GM12878 (cell line): ENCODE results near the gene CBLN3. TPM values are rescaled to one million over a fixed set of nuclear protein-coding genes. Genes with fewer than 3 reads are reported as not detected.

Experiments
- ATAC-seq: fragments of 200-7000 bp; cut with Tn5 transposase; 3 replicates; pipeline ENCODE4 v1.9.1; 2020; ENCODE audit warnings: mild to moderate bottlenecking, moderate library complexity
- BruUV-seq: library from RNA; stranded (reverse); fragments of 400-500 nt; replicated peaks from 2 replicates; lab custom pipeline; 2021; lab: Mats Ljungman, UMichigan
- CTCF ChIA-PET: fragments of 300-600 bp; sonication (Branson Sonifier 250); formaldehyde crosslinking; extraction: SDS; loops from one replicate; lab custom pipeline; 2021; ENCODE audit warnings: inconsistent platforms; lab: Yijun Ruan, JAX
- POLR2A ChIA-PET: fragments of 350-600 bp; formaldehyde crosslinking; extraction: SDS; loops from one replicate; lab custom pipeline; 2021; ENCODE audit warnings: inconsistent platforms; lab: Charles Lee
- RAD21 ChIA-PET: fragments of 300-600 bp; sonication (Branson Sonifier 250); formaldehyde crosslinking; loops from one replicate; lab custom pipeline; 2023; ENCODE audit warnings: antibody characterized with exemption; ENCODE audit not compliant: unreplicated experiment; lab: Charles Lee
- SMC1A ChIA-PET: fragments of 300-600 bp; sonication (Branson Sonifier 250); formaldehyde crosslinking; loops from one replicate; lab custom pipeline; 2023; ENCODE audit not compliant: unreplicated experiment, uncharacterized antibody; lab: Charles Lee
- DNase-seq: peaks from one replicate; pipeline ENCODE4 v3.0.0-alpha.2; 2011; ENCODE audit warnings: low read depth, low spot score
- FAIRE-seq: peaks from 3 replicates; lab custom pipeline; 2011; peaks lifted over from hg19 to GRCh38; lab: Jason Lieb, UNC
- H2AFZ ChIP-seq: 2 replicates; pipeline ENCODE4 v1.6.0; 2011; ENCODE audit warnings: low read depth, low read length, control low read depth; ENCODE audit not compliant: control insufficient read depth
- H3K27ac ChIP-seq: 2 replicates; pipeline ENCODE4 v1.5.1; 2011; ENCODE audit warnings: control low read depth; ENCODE audit not compliant: control insufficient read depth, insufficient read depth
- H3K27me3 ChIP-seq, 2 experiments: replicated peaks in 1 of 2; 2 replicates each; pipeline versions ENCODE4 v1.6.0 to v1.6.1; 2011; ENCODE audit warnings: low read length in 1 of 2; ENCODE audit not compliant: control insufficient read depth in 2 of 2, insufficient read depth in 2 of 2
- H3K36me3 ChIP-seq, 2 experiments: 2 replicates each; pipeline ENCODE4 v1.5.1; 2011; ENCODE audit warnings: low read length in 1 of 2; ENCODE audit not compliant: control insufficient read depth in 2 of 2, insufficient read depth in 2 of 2
- H3K4me1 ChIP-seq: 2 replicates; pipeline ENCODE4 v1.6.1; 2011; ENCODE audit warnings: mild to moderate bottlenecking, low read length, moderate library complexity, mixed read lengths; ENCODE audit not compliant: control insufficient read depth, insufficient read depth
- H3K4me2 ChIP-seq: 2 replicates; pipeline ENCODE4 v1.6.0; 2011; ENCODE audit warnings: control low read depth; ENCODE audit not compliant: control insufficient read depth, insufficient read depth
- H3K4me3 ChIP-seq: fragments of 200-600 bp; sonication (generic); 2 replicates; pipeline ENCODE4 v1.5.1; 2016
- H3K79me2 ChIP-seq: 2 replicates; pipeline ENCODE4 v1.6.0; 2011; ENCODE audit warnings: low read length; ENCODE audit not compliant: control insufficient read depth, insufficient read depth
- H3K9ac ChIP-seq: 2 replicates; pipeline ENCODE4 v1.8.0; 2011; ENCODE audit warnings: low read length, control low read depth, mixed read lengths; ENCODE audit not compliant: control insufficient read depth, insufficient read depth
- H3K9me3 ChIP-seq: replicated peaks from 3 replicates; pipeline ENCODE4 v1.5.1; 2011; ENCODE audit warnings: mild to moderate bottlenecking, low read length; ENCODE audit not compliant: control insufficient read depth, insufficient read depth
- H4K20me1 ChIP-seq: 2 replicates; pipeline ENCODE4 v1.6.0; 2011; ENCODE audit not compliant: control insufficient read depth, insufficient read depth
- CBFB ChIP-seq: IDR thresholded peaks from 2 replicates; pipeline ENCODE4 v1.6.1; 2016; ENCODE audit warnings: antibody characterized with exemption, low read depth
- CTCF ChIP-seq, 3 experiments: IDR thresholded peaks in 2 of 3; conservative IDR thresholded peaks in 1 of 3; 2 replicates each; pipeline ENCODE4 v1.5.1; 2011; ENCODE audit warnings: low read depth in 3 of 3, low read length in 3 of 3, mild to moderate bottlenecking in 3 of 3, control low read depth in 2 of 3, moderate library complexity in 2 of 3, inconsistent platforms in 1 of 3, mixed read lengths in 1 of 3; ENCODE audit not compliant: control insufficient read depth in 2 of 3, insufficient read depth in 1 of 3; ENCODE audit errors: extremely low read depth in 1 of 3
- HSF1 ChIP-seq: fragments of 150-350 bp; IDR thresholded peaks from 2 replicates; pipeline ENCODE4 v1.6.1; 2014; ENCODE audit warnings: mild to moderate bottlenecking, low read depth, low read length
- MTA3 ChIP-seq: IDR thresholded peaks from 2 replicates; pipeline ENCODE4 v1.6.1; 2012; ENCODE audit warnings: low read length, inconsistent platforms, borderline replicate concordance
- PBX3 ChIP-seq: IDR thresholded peaks from 2 replicates; pipeline ENCODE4 v1.6.1; 2011; ENCODE audit warnings: mild to moderate bottlenecking, low read depth, low read length, moderate library complexity; ENCODE audit not compliant: insufficient replicate concordance
- TBL1XR1 ChIP-seq: IDR thresholded peaks from 2 replicates; pipeline ENCODE4 v1.6.1; 2012; ENCODE audit warnings: low read depth, low read length, improper control_type of control experiment
- WGBS: methylation state at CpG from one replicate; pipeline ENCODE4 v1.1.6; 2016; ENCODE audit warnings: low lambda C conversion rate; ENCODE audit not compliant: insufficient replicate concordance, insufficient coverage; ENCODE audit errors: missing lambda C conversion rate; 5-methylcytosine and 5-hydroxymethylcytosine counted together
- in situ Hi-C: fragments of 300-500 bp; cut with MboI; formaldehyde crosslinking; loops from 9 replicates; pipeline ENCODE4 v1.14.3; 2018; ENCODE audit warnings: mixed read lengths
- intact Hi-C: fragments of 100-400 bp; cut with micrococcal nuclease; formaldehyde crosslinking; loops from one replicate; pipeline ENCODE4 v1.14.2; 2022; ENCODE audit not compliant: unreplicated experiment
- polyA plus RNA-seq, 11 experiments: library from polyadenylated mRNA; depleted of rRNA in 4 of 11; unstranded in 6 of 11; stranded (reverse) in 5 of 11; fragments of >200 nt; fragmentation: Nextera tagmentation in 4 of 11; fragmentation: Illumina TruSeq in 1 of 11; extraction: Ambion mirVana in 4 of 11; extraction: Trizol in 1 of 11; gene quantifications; 1 replicate in 1 of 11; 2 replicates in 10 of 11; pipeline versions ENCODE4 v1.2.1 to v1.2.3, GENCODE V29; 2011 to 2016; ENCODE audit warnings: inconsistent platforms in 2 of 11, missing spikeins in 2 of 11, low read depth in 1 of 11
- total RNA-seq, 4 experiments: library from RNA; depleted of rRNA in 3 of 4; stranded (reverse); fragments of >200 nt in 3 of 4; fragmentation: Illumina TruSeq in 1 of 4; extraction: Trizol in 1 of 4; gene quantifications; 2 replicates each; pipeline versions ENCODE4 v1.2.1 to v1.2.3, GENCODE V29; 2013 to 2021

The CBLN3 gene
- total and polyA plus RNA-seq, 10 of the 15 experiments (the other 5 are each of a cell fraction or from before 2014, with no cell fraction given): 0.16 to 4.9 (median 1.3) TPM

- no peak for TF ChIP-seq PBX3
- TF ChIP-seq CBFB: no peak
- no peak for TF ChIP-seq HSF1
- no peak for TF ChIP-seq CTCF (IDR thresholded peaks at IDR 0.05 in 2 of 3, conservative IDR thresholded peaks at IDR 0.05 in 1 of 3; ENCODE audit: control insufficient read depth in 2 of 3, extremely low read depth in 1 of 3, insufficient read depth in 1 of 3, low read depth in 3 of 3, low read length in 3 of 3)
- TF ChIP-seq MTA3: no peak
These were observed 5.2 kb upstream of the CBLN3 start (continued) for GRCh38 chr14:24434676-24435075.

GRCh38 chr14:24434036-24434435, 4.6 kb upstream of the CBLN3 start:
- H3K4me2 ChIP-seq: no peak overlapping the region
- peaks cover 23% of the 10 kb centered on the region for H3K79me2 ChIP-seq
- SMC1A ChIA-PET: interaction anchor here (5.5 to 8.1 kb wide), 2 partner anchors 95 to 101 kb away, joined by 53 to 73 read pairs; partner anchors contain the start of genes ADCY4 and RIPK3
- intact Hi-C loops: no loop called here
- H3K27ac ChIP-seq: no peak overlapping the region
- H3K9me3 ChIP-seq: no peaks in the 10 kb centered on the region
- CTCF ChIA-PET: interaction anchor here (2.1 to 11.4 kb wide), 4 partner anchors 10 to 122 kb away, joined by 5 to 220 read pairs (median 42); partner anchors contain the start of genes ADCY4 and RIPK3
- FAIRE-seq (no peak), DNase-seq (no peak), ATAC-seq (no peak)
- no TSS peak for BruUV-seq
- H4K20me1 ChIP-seq: no peaks in the 10 kb centered on the region
- no peaks in the 10 kb centered on the region for H3K27me3 ChIP-seq
- no peak for TF ChIP-seq TBL1XR1
- peaks cover 7 to 30% of the 10 kb centered on the region in 2 experiments for H3K36me3 ChIP-seq
- POLR2A ChIA-PET: no interaction called here
- no peak overlapping the region for H2AFZ ChIP-seq
- 76% methylated on average over 7 of the region's 7 CpGs for WGBS
- no peak overlapping the region for H3K9ac ChIP-seq
- in situ Hi-C loops: loop anchor here (5.0 to 10.0 kb wide), 3 partner anchors 67 to 1129 kb away; partner anchors contain the start of genes BCL2L2, NFATC4 and PPP1R3E
- RAD21 ChIA-PET: interaction anchor here (4.2 kb wide), 1 partner anchor 100 kb away, joined by 31 read pairs; no protein-coding TSS in a partner anchor
- H3K4me1 ChIP-seq: peaks cover 18% of the 10 kb centered on the region
- no peak overlapping the region for H3K4me3 ChIP-seq
